Keratinocyte (primary cell): ENCODE measurements around the gene MARCHF10.

Experiments used
- EZH2 ChIP-seq: IDR thresholded peaks from one replicate; pipeline ENCODE4 v1.6.1; 2012; ENCODE audit warnings: inconsistent platforms, mild to moderate bottlenecking, low read length, moderate library complexity
- TF ChIP-seq, protein P1 (sequence below), 3 experiments: IDR thresholded peaks in 1 of 3; conservative IDR thresholded peaks in 1 of 3; optimal IDR thresholded peaks in 1 of 3; 2 replicates in 2 of 3; 3 replicates in 1 of 3; pipeline versions ENCODE3 to v1.5.1; 2011; ENCODE audit warnings: low read length in 3 of 3, mild to moderate bottlenecking in 3 of 3, moderate library complexity in 2 of 3, control low read depth in 1 of 3, inconsistent platforms in 1 of 3; ENCODE audit not compliant: insufficient read depth in 2 of 3; ENCODE audit errors: extremely low read depth in 1 of 3

DNA sequence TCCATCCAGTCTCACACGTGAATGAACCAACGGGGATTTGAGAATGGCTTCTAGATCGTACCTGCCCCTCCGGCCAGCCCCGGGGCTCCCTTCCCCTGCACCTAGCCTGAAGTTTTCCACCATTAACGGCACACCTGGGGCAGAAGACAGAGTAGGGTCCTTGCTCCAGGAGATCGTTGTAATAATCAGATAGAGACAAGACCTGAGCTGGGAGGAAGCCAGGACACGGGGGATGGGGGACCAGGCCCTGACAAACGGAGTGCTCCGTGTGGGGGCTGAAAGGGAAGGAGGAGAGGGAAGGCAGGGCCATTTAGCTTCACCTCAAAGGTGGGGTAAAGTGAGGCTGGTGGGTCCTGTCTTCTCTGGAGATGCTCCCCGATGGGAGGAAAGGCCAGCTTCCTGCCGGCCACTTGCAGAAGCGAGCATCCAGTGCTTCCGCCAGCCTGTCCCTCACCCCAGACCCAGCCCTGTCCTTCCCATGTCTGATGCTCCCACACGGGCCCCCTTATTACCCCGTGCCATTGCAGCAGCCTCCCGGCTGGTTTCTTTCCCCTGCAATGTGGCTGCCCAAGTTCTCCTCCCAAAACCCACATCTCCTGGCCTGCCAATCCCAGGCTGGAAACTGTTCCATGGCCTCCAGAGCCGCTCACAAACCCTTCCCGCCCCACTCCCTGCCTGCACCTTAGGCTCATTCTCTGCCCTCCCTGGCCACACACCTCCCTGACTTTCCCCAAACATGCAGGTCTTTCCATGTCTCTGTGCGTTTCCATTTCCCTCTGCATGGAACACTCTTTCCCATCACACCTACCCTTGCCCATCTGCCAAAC is 101.3 kb downstream of the MARCHF10 start:
- TF ChIP-seq, protein P1, sequence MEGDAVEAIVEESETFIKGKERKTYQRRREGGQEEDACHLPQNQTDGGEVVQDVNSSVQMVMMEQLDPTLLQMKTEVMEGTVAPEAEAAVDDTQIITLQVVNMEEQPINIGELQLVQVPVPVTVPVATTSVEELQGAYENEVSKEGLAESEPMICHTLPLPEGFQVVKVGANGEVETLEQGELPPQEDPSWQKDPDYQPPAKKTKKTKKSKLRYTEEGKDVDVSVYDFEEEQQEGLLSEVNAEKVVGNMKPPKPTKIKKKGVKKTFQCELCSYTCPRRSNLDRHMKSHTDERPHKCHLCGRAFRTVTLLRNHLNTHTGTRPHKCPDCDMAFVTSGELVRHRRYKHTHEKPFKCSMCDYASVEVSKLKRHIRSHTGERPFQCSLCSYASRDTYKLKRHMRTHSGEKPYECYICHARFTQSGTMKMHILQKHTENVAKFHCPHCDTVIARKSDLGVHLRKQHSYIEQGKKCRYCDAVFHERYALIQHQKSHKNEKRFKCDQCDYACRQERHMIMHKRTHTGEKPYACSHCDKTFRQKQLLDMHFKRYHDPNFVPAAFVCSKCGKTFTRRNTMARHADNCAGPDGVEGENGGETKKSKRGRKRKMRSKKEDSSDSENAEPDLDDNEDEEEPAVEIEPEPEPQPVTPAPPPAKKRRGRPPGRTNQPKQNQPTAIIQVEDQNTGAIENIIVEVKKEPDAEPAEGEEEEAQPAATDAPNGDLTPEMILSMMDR (optimal IDR thresholded peaks at IDR 0.05 in 1 of 3, IDR thresholded peaks at IDR 0.05 in 1 of 3, conservative IDR thresholded peaks at IDR 0.05 in 1 of 3; ENCODE audit: extremely low read depth in 1 of 3, insufficient read depth in 2 of 3, low read length in 3 of 3) = no peak
- no peak for TF ChIP-seq EZH2
